Vagina (tissue), 2 donors: Measurements from ENCODE around the gene PTGR2. TPM values are rescaled to one million over a fixed set of nuclear protein-coding genes. Genes with fewer than 3 reads are reported as not detected.
"Not testable (repeated sequence)": the region's sequence is repeated elsewhere in the genome, so short reads cannot be mapped to it uniquely, and the experiment has no call there.

Source experiments
- DNase-seq, 2 donors: peaks; one replicate each; pipeline ENCODE4 v3.0.0-alpha.2; 2017; ENCODE audit errors: extremely low spot score in 2 of 2
- H3K27ac ChIP-seq: fragments of 200-600 bp; sonication (generic); one replicate; pipeline ENCODE4 v1.5.1; 2019
- H3K27me3 ChIP-seq: fragments of 200-600 bp; sonication (generic); one replicate; pipeline ENCODE4 v1.5.1; 2019
- H3K36me3 ChIP-seq, 2 donors: fragments of 200-600 bp; sonication (generic); one replicate each; pipeline ENCODE4 v1.5.1; 2017 to 2019
- H3K4me1 ChIP-seq: fragments of 200-600 bp; sonication (generic); one replicate; pipeline ENCODE4 v1.5.1; 2019
- H3K4me3 ChIP-seq, 2 donors: fragments of 200-600 bp; sonication (generic); 1 replicate in 1 of 2; 2 replicates in 1 of 2; pipeline ENCODE4 v1.5.1; 2016 to 2019
- H3K9me3 ChIP-seq: fragments of 200-600 bp; sonication (generic); one replicate; pipeline ENCODE4 v1.5.1; 2019
- CTCF ChIP-seq, 3 experiments: fragments of 450-650 bp in 2 of 3; fragments of 200-600 bp in 1 of 3; sonication (generic) in 1 of 3; IDR thresholded peaks; one replicate each; pipeline ENCODE4 v1.5.1; 2017 to 2019; ENCODE audit warnings: antibody characterized with exemption in 3 of 3, mild to moderate bottlenecking in 2 of 3, moderate library complexity in 2 of 3
- POLR2A ChIP-seq, 2 donors: fragments of 450-650 bp; IDR thresholded peaks; one replicate each; pipeline ENCODE4 v1.6.1; 2017; ENCODE audit warnings: antibody characterized with exemption in 2 of 2, mild to moderate bottlenecking in 2 of 2, moderate library complexity in 2 of 2
- POLR2AphosphoS5 ChIP-seq, 2 donors: sonication (generic); formaldehyde crosslinking; IDR thresholded peaks; one replicate each; pipeline ENCODE4 v1.9.0; 2017; ENCODE audit warnings: antibody characterized with exemption in 2 of 2, mild to moderate bottlenecking in 2 of 2, low read depth in 1 of 2; ENCODE audit not compliant: insufficient read depth in 1 of 2
- intact Hi-C: fragments of 100-400 bp; cut with DNase I; formaldehyde crosslinking; loops from one replicate; pipeline ENCODE4 v1.15.1; 2023
- total RNA-seq: library from RNA; depleted of rRNA; stranded (reverse); fragments of >200 nt; gene quantifications from one replicate; pipeline ENCODE4 v1.2.3, GENCODE V29; 2016

The PTGR2 gene
- total RNA-seq, 1 donor from 2014 or later: 5.6 TPM

DNA sequence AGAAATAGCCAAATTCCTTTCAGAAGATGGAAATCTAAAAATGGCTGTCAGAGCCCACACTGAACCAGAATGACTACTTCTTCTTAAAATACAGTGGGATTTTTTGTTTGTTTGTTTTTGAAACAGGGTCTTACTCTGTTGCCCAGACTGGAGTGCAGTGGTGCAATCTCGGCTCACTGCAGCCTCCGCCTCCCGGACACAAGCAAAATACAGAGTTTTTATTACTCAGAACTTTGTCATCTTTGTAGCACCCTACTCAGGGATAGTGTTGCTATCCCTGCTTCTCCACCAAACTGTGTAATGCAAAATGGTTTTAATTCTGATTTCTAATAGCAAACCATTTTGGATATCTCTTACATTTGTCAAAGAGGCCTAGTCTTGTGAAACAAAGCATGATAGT is 51.4 kb downstream of the PTGR2 start:
- Histone ChIP-seq H3K27ac (no peak overlapping the region), H3K27me3 (no peaks in the 10 kb centered on the region), H3K4me1 (no peaks in the 10 kb centered on the region), H3K9me3 (no peaks in the 10 kb centered on the region), H3K36me3 (peaks cover 0 to 84% of the 10 kb centered on the region in 2 donors), H3K4me3 (no peak overlapping the region)
- intact Hi-C loops: no loop called here
- DNase-seq: no peak
- TF ChIP-seq CTCF (IDR thresholded peaks at IDR 0.05): no peak
- no peak for TF ChIP-seq POLR2A (IDR thresholded peaks at IDR 0.05)
- no peak for TF ChIP-seq POLR2AphosphoS5 (IDR thresholded peaks at IDR 0.05; ENCODE audit: insufficient read depth in 1 of 2, low read depth in 1 of 2)

DNA sequence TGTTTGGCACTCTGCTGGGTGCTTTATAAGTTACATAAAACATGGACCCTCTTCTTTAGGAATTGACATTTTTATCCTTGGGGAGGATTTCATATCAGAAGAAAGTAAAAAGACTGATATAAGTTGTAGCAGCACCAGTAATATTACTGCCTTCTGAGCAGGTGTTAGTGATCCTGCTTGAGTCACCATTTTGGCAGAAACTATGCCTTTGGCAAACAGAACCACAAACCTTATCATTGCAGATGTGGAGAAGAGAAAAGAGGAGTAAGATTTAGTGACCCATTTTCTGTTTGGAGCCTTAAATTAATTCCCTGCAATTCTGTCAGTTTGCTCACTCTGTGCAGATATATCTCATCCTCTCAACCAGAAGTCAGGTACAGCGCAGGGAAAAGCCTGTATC is 58.0 kb downstream of the PTGR2 start:
- no peaks in the 10 kb centered on the region for H3K27me3 ChIP-seq
- TF ChIP-seq CTCF (IDR thresholded peaks at IDR 0.05): no peak
- no peak for TF ChIP-seq POLR2AphosphoS5 (IDR thresholded peaks at IDR 0.05; ENCODE audit: insufficient read depth in 1 of 2, low read depth in 1 of 2)
- no peak for TF ChIP-seq POLR2A (IDR thresholded peaks at IDR 0.05)
- no peak overlapping the region for H3K4me3 ChIP-seq
- intact Hi-C loops: no loop called here
- peaks cover 5 to 83% of the 10 kb centered on the region in 2 donors for H3K36me3 ChIP-seq
- H3K27ac ChIP-seq: no peak overlapping the region
- no peaks in the 10 kb centered on the region for H3K4me1 ChIP-seq
- no peaks in the 10 kb centered on the region for H3K9me3 ChIP-seq
- no peak for DNase-seq

GRCh38 chr14:73913256-73913655 is 61.6 kb downstream of the PTGR2 start:
- Histone ChIP-seq H3K4me1 (no peaks in the 10 kb centered on the region), H3K27ac (no peak overlapping the region), H3K9me3 (no peaks in the 10 kb centered on the region), H3K36me3 (peaks cover 5 to 51% of the 10 kb centered on the region in 2 donors), H3K4me3 (no peak overlapping the region), H3K27me3 (no peaks in the 10 kb centered on the region)
- no peak for DNase-seq
- TF ChIP-seq POLR2AphosphoS5 (IDR thresholded peaks at IDR 0.05; ENCODE audit: insufficient read depth in 1 of 2, low read depth in 1 of 2): no peak
- TF ChIP-seq POLR2A (IDR thresholded peaks at IDR 0.05): no peak
- TF ChIP-seq CTCF (IDR thresholded peaks at IDR 0.05): no peak
- intact Hi-C loops: no loop called here

- no peak for TF ChIP-seq CTCF (IDR thresholded peaks at IDR 0.05)
- no peak for TF ChIP-seq POLR2A (IDR thresholded peaks at IDR 0.05)
- TF ChIP-seq POLR2AphosphoS5 (IDR thresholded peaks at IDR 0.05; ENCODE audit: insufficient read depth in 1 of 2, low read depth in 1 of 2): no peak
- no peak overlapping the region for H3K4me3 ChIP-seq
- H3K27ac ChIP-seq: no peak overlapping the region
- intact Hi-C loops: no loop called here
- H3K4me1 ChIP-seq: no peaks in the 10 kb centered on the region
- H3K36me3 ChIP-seq: peaks cover 5 to 44% of the 10 kb centered on the region in 2 donors
- H3K9me3 ChIP-seq: no peaks in the 10 kb centered on the region
- no peak for DNase-seq
- H3K27me3 ChIP-seq: no peaks in the 10 kb centered on the region
These were observed 64.7 kb downstream of the PTGR2 start for GRCh38 chr14:73916324-73916723.

DNA sequence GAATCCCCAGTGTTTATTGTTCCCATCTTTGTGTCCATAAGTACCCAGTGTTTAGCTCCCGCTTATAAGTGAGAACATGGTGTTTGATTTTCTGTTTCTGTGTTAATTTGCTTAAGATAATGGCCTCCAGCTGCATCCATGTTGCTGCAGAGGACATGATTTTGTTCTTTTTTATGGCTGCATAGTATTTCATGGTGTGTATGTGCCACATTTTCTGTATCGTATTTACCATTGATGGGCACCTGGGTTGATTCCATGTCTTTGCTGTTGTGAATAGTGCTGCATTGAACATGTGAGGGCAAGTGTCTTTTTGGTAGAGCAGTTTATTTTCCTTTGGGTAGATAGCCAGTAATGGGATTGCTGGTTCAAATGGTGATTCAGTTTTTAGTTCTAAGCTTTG is 67.8 kb downstream of the PTGR2 start:
- H3K27me3 ChIP-seq, H3K27ac ChIP-seq, intact Hi-C loops, H3K9me3 ChIP-seq, DNase-seq, H3K4me3 ChIP-seq, H3K4me1 ChIP-seq: not testable (repeated sequence)
- peaks cover 0 to 54% of the 10 kb centered on the region in 2 donors for H3K36me3 ChIP-seq

DNA sequence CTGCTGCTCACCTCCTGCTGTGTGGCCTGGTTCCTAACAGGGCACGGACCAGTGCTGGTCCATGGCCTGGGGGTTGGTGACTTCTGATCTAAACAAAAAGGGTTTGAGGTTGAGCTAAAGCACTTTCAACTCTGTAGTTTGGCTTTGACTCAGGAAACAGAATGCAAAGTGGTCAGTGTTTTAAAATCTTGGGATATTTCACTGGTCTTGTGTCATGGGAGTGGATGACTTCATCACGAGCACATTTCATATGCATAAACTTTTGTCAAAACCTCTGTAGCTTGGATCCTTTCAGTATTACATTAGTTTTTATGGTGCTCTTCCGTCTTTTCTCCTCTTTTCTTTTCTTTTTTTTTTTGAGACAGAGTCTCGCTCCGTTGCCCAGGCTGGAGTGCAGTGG is 72.7 kb downstream of the PTGR2 start:
- DNase-seq: no peak
- Histone ChIP-seq H3K27ac (no peak overlapping the region), H3K4me1 (no peaks in the 10 kb centered on the region), H3K36me3 (peaks cover 0 to 95% of the 10 kb centered on the region in 2 donors), H3K27me3 (no peaks in the 10 kb centered on the region), H3K9me3 (no peaks in the 10 kb centered on the region), H3K4me3 (no peak overlapping the region)
- TF ChIP-seq CTCF (IDR thresholded peaks at IDR 0.05) (no peak), POLR2AphosphoS5 (IDR thresholded peaks at IDR 0.05; ENCODE audit: insufficient read depth in 1 of 2, low read depth in 1 of 2) (no peak), POLR2A (IDR thresholded peaks at IDR 0.05) (no peak)
- intact Hi-C loops: no loop called here
